Tongue (tissue), 2 donors: ENCODE data around the gene HOXD1. TPM values are rescaled to one million over a fixed set of nuclear protein-coding genes. Genes with fewer than 3 reads are reported as not detected.

Experiments used
- DNase-seq: peaks from one replicate; pipeline ENCODE4 v3.0.0-alpha.2; 2015
- total RNA-seq: library from RNA; depleted of rRNA; stranded (reverse); fragments of >200 nt; gene quantifications from one replicate; pipeline ENCODE4 v1.2.3, GENCODE V29; 2014

HOXD1 gene
- total RNA-seq, 1 donor from 2014 or later: not detected

DNA sequence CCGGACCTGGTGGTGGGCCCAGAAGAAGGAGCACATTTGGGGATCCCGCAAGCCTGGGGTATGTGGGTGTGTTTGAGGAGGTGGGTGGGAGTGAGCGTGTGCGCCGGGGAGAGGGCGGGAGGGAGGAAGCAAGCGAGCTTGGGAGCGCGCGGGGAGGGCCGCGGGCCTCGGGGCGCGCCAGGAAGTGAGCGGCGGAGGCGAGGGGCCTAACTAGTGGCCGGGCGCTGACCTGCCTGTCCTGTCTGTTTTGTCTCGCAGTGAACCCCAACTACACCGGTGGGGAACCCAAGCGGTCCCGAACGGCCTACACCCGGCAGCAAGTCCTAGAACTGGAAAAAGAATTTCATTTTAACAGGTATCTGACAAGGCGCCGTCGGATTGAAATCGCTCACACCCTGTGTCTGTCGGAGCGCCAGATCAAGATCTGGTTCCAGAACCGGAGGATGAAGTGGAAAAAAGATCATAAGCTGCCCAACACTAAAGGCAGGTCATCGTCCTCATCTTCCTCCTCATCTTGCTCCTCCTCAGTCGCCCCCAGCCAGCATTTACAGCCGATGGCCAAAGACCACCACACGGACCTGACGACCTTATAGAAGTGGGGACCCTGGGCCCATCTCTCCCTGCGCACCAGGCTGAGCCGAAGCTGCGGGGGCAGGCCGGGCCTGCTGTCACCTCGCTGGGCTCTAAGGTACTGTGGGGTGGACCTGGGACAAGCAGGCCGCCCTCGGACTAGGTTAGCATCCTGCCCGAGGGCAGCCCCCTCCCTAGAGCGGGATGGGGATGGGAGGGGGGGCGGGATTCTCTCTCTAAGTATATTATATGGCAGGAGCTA lies 35.9 kb upstream of the HOXD1 start:
- DNase-seq: no peak

- DNase-seq: no peak
These were observed 33.8 kb upstream of the HOXD1 start for GRCh38 chr2:176154576-176155252.

GRCh38 chr2:176155356-176156044 lies 33.0 kb upstream of the HOXD1 start:
- DNase-seq: no peak

- DNase-seq: no peak
These were observed 32.1 kb upstream of the HOXD1 start for GRCh38 chr2:176156301-176156806.

GRCh38 chr2:176156807-176157498 lies 31.5 kb upstream of the HOXD1 start, which contains the start of gene HOXD3:
Gene HOXD3, plus strand, starts transcription at chr2:176157307. Its CDS starts 11,808 bp downstream, at chr2:176169115.
- DNase-seq: no peak

GRCh38 chr2:176157499-176158185 lies 30.8 kb upstream of the HOXD1 start:
- DNase-seq: no peak

- DNase-seq: no peak
These were observed 30.3 kb upstream of the HOXD1 start for GRCh38 chr2:176158186-176158591.

GRCh38 chr2:176158855-176159662 lies 29.4 kb upstream of the HOXD1 start:
- no peak for DNase-seq

GRCh38 chr2:176159663-176160250 lies 28.7 kb upstream of the HOXD1 start:
- no peak for DNase-seq

DNA sequence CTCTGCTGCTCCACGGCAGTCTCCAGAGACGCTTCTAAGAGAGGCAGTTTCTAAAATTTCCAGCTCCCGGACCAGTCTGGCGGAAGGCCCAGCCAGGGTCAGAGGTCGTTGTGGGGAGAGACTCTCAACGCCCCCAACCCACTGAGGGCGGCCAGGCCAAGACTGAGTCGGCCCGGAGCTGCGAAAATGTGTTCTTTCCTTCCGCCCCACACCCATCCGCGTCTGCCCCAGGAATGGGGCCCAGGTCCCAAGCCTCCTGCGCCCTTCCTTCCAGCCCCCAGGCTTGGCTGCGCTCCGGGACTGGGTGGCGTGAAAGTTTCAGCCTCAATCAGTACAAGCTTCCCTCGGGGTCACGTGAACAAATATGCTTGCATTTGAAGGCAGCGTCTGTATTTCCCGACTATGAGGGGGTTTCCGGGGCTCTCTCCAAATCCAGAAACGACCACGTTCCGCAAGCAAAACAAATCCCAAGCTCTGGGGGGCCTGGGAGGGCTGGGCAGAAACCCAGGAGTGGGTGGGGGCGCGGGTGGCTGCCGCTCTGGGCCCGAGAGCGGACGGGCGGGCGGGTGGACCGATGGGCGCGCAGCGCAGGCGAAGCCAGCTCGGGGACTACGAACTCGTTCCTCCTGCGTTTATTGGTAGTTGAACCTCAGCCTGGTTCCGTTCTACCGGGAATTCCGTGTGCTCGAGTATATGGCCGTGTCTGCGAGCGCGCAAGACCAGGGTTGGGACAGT lies 28.1 kb upstream of the HOXD1 start:
- no peak for DNase-seq

DNA sequence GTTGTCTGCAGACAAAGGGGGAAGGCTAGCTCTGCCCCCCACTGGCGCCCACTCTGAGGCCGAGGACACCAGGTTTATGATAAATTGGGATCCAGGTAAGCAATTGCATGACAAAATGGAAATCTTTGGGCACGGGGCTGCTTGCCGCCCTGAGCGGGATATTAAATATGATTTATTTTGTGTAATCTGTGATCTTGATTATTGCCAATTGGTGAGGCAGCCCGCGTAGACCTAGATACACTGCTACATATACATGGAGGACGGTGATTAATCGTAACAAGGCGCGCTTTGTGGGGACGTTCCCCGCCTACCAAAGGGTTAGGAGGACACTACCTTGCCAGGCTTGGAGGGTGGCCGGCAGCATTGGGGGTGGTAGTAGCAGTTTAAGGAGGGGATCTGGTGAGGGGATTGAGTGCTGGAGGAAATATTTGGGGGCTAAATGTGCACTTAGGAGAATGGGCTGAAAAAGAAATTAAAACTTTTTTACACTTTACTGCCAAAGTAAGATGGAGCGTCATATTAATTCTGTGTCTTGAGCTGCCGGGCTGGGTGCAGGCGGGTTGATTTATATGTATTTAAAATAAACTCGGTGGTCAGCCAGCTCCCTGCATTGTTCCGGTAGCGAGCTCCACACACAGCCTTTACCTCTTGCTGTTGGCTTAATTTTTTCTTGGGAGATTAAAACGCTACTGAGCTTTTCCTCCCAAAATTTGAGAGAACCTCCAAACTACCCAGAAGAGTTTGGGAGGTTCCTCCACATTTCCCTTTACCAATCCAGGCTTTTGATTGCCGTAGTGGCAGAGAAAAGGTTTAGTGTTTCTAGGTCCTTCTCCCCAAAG lies 27.3 kb upstream of the HOXD1 start:
- DNase-seq: no peak

DNA sequence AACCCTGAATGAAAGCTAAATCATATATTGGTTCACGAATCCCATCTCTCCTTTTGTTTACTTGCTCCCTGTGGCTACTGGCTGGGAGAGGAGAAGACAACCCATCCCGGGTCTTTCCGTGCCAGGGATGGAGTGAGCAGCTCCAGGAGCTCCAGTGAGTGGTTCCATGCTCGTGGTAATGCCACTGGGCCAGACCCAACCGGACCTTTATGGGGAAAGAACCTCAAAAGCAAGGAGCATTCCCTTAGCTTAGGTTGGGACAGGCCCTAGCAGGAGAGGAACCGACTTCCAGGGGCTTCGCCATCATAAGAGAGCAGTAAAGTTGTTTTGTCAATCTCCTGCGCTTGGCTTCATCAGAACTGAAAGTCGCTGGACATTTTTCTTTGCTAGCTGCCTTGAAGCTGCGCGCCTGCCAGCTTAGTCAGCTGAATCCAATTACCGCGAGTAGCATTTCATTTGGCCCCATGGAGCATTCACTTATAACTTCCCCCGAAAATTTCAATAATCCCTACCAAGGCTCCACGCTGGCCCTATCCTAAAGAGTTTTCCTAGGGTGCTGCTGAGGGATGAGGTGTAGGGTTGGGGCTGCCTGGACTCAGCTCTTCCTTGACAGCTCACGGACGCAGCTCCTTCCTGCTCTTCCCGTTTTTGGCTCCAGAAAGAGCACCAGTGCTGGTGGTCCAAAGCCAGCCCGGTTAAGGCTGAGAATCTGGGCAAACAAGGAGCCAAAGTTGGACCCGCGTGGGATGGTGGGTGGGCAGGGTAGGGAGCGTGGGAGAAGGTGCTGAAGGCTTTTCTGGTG lies 26.4 kb upstream of the HOXD1 start:
- peak; percentile 68 for DNase-seq

DNA sequence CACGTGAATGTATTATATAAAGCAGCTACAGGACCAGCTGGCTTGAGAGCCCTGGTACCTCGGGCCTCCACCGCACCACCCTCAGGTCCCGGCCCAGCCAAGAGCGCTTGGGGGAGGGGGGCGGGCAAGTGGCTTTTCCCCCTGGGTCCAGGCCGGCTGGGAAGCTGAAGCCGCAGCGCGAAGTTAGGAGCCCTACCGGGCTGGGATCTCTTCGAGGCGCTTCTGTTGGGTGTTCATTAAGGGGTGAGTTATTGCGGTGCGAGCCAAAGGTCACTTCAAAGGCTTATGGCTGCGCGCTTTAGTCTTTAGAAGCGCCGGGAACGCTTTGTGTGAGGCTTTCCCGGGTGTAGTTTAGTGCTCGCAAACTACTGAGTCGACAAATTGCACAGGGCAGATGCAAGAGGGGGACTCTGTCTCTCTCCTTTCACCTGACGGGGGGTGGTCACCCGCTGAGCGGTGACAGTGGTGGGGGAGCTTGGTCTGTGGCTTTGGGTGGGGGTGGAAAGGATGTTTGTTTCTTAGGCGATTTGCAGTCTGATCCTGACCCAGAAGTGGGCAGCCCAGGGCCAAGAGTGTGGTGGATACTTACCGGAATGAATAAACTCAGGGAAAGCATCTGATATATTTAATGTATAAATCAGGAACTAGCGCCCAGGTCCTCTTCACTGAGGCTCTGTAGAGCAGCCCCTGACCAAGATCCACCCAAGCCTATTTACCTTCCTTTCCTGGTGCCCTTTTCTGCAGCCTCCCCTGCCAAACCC lies 25.4 kb upstream of the HOXD1 start:
- DNase-seq: no peak

DNA sequence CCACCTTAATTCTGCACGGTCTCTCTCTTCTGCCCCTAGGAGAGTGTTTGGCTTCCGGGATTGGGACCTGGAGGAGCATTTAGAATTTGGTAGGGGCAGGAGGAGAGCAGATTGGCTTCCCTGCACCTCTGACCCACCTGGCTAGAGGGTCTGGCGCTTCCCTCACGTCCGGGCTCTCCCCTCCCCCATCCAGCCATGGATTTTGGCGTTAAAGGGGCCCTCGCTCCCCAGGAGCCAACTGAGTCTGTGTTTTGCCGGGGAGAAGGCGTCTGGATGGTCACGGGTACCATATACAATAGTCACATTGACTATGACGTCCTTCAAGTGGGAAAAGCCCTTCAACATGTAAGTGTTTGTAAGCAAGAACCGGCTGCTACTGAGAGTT lies 24.8 kb upstream of the HOXD1 start:
- no peak for DNase-seq

- no peak for DNase-seq
These were observed 24.3 kb upstream of the HOXD1 start for GRCh38 chr2:176164201-176164600.

DNA sequence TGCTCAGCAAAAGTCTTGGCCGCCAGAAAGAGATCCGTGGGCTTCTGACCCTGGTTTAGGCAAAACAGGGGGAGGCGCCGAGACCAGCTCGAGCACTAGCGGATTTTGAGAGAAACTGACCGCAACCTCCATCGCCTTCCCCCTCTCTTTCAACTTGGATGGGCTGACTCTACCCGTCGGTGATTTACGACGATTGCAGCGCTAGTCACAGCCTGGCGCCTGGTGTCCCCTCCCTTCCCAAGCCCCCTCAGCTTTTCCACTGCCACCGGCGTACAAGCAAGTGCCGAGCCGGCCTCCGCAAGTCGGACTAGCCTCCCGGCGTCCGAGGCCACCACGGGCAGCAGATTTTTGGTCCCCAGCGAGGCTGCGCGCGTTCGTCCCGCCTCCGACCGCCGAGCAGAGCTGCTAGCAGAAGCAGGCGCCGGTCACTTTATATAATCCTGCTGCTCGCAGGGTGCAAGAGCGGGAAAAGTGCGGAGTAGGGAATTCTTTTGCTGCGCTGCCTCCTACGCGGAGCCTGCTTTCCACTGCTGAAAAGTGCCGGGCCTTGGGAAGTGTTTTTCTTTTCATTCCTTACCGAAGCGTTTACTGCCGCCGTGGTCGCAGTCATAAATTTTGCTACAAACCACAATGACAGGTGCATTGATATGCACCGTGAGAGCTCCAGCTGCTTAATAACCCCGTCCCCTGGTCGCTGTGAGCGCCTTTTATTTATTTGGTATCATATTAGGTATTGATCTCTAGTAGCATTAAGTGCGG lies 23.7 kb upstream of the HOXD1 start:
- DNase-seq: no peak
